Stimulated activated naive CD4-positive, alpha-beta T cell (primary cell): ENCODE measurements around the gene OR4D9.
"Not testable (repeated sequence)": the region's sequence is repeated elsewhere in the genome, so short reads cannot be mapped to it uniquely, and the experiment has no call there.

ENCODE experiments used
- DNase-seq, 6 experiments: peaks; one replicate each; lab custom pipeline; 2025; lab: John Stamatoyannopoulos, UW

Gene OR4D9

DNA sequence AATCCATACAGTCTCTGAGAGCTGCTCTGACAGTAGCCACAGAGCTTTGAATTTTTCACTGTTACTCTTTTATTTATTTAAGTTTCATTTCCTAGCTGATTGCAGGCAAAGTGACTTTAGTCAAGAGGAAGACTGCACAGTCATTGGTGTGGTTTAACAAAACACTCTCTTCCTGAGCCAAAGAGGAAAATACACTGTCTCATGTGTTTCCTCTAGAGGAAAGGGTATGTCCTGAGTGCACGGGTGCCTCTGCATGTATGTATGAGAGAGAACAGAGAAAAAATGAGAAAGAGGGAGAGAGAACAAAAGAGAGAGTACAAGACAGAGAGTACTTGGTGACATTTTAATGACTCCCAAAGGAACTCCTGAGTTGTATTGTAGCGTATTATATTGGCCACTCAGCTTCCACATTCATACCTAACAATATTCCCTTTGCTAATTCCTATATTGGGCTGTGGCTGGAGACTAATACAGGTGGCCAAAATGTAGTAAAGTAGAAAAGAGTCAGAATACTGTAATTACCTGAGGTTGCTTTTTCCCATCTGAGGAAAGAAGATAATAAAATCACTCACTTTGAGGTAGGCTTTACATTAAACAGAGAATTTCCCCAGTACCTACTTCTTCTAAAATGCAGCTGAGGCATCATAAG is at the start of gene OR4D9:
Gene OR4D9 (plus strand): TSS at position 599 of the 649 bp plus-strand sequence. CDS start 3,374 bp downstream, outside the sequence.
- peak in 2 of 6 experiments; percentile 19 to 21 for DNase-seq

DNA sequence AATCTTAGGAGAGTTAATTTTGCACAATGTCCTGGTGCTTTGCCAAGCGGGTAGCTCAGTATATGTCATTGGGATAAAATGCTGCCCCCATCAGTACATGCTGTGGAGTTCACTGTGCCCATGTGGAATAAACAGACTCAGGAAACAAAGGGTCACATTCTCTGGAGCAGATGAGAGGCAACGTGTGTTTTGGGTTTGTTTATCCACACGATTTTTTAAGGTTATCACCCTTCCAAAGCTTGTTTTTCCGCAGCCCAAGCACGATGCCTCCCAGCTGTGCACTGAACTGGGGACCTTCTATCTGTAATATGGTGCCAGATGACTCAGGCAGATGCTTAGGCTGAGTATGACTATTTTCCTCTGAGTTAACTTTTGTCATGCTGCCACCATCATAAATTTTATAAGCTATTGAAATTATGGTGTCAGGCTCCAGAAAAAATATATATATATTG is 48.1 kb upstream of the OR4D9 start:
- no peak for DNase-seq

DNA sequence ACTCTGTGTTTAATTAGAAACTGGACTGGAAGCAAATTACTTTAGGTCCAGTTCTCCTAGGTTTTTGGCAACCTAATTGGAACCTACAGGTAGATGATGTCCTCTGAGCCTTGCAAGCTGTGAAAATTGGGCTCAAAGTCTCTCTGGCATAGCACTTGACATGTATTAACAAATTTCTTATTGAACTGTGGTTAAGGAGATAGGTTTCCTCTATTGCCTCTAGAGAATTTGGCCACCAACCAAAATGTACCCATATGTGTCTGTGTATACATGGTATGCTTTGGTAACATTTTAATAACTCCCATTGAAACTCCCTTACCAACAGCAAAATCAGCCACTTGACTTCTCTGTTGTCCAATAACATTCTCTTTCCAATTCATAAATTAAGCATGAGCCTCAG is 38.3 kb upstream of the OR4D9 start, which contains the start of gene OR4D10:
Gene OR4D10 (plus strand): TSS at position 301 of the 400 bp plus-strand sequence. CDS start 4,115 bp downstream, outside the sequence.
- no peak for DNase-seq

DNA sequence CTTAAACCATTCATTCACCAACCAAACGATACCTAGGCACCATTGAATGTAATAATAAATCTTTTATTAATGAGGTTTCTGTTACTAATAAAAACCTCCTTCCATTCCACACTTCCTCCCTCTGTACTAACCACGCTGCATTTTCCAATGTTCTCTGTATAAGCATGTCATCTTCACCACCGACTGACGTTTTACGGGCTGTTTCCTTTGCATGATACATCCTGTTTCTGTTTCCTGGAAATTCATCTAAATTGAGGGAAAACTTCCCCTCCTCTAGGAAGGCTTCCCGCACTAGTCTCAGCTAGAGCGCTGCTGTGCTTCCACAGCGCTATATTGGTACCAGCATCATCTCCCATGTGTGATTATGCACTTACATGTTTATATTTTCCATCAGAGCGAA is 36.2 kb upstream of the OR4D9 start:
- no peak for DNase-seq

DNA sequence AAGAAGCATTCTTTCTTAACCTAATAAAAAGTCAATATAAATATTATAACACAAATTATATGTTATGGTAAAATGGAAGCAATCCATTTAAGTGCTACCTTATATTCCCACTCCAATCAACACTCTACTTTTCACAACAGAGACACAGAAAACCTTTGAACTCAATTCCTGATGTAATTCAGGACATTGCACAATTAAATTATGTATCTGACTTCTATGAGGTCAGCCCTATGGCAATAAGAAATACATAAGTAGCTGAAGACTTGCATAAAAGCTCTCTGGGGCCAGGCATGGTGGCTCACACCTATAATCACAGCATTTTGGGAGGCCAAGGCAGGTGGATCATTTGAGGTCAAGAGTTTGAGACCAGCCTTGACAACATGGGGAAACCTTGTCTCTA is 31.4 kb upstream of the OR4D9 start:
- no peak for DNase-seq

DNA sequence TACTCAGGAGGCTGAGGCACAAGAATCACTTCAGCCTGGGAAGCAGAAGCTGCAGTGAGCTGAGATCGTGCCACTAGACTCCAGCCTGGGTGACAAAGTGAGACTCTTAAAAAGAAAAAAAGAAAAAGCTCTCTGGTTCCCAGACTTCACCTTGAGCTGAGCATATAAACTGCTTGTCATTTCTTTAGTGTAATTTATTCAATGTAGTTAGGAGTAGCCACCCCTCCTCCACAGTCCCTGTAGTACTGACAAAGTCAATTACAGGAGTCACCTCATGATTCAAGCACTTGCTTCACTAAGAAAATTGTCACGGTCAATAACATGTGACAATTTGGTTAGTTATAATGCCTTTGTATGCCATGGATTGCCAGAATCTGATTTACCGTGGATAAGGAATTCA is 31.0 kb upstream of the OR4D9 start:
- no peak for DNase-seq

DNA sequence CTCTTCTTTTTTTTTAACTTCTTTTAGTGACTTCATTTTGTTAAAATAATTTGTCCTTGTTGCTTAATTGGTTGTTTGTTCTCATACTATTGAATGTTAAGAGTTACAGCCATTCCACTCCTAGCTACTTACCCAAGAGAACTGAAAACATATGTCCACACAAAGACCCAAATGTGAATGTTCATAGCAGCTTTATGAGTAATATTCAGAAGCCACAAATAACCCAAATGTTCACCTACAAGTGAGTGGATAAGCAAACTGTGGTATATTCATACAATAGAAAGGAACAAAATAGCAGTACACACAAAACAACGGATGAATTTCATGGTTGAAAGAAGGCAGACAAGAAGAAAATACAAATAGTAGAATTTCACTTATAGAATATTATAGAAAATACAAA is 9.4 kb upstream of the OR4D9 start:
- no peak for DNase-seq

DNA sequence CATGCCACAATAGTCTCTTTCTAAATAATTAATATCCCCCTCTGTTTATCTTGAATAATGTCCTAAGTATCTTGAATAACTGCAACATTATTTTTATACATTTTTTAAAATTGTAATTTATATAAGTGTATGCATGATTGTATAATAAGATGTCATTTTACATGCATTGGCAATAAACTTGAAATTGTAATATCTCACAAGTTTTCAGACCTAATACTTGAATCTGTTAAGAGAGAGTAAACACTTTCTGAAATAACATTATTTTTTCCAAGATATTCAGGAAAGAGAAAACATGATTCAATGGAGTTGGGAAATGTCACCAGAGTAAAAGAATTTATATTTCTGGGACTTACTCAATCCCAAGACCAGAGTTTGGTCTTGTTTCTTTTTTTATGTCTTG is 8.1 kb upstream of the OR4D9 start, which contains the start of gene OR4D11:
Gene OR4D11 (plus strand): TSS at position 301 of the 400 bp plus-strand sequence. CDS start 0 bp downstream, at position 301.
- no peak for DNase-seq

DNA sequence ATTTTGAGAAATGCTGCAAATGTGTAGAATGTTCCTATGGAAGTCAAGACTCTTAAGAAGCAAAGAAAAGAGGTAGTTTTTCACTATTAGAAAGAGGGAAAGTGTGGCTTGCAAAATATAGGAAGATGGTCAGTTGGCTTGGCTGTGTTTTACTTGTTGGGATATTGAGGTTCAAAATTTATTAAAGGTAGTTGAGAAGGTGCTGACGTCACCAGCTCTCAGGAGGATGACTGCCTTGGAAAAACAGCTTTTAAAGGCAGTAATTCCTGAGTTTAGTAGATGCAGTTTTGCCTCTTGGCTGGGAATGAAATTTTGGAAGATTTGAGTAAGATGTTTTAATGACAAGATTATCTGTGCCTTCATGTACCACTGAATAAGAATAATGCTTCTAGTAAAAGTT is 336 bp downstream of the OR4D9 start:
- no peak for DNase-seq

DNA sequence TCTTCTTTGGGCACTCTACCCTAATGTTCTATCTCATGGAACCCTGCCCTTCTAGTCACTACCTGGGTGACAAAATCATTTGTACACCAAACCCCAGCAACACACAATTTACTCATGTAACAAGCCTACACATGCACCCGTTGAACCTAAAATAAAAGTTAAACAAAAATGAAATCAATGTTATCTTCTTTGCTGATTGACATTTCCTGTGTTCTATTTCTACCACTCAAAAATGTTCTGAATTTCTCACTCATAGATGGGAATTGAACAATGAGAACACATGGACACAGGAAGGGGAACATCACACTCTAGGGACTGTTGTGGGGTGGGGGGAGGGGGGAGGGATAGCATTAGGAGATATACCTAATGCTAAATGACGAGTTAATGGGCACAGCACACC is 8.8 kb downstream of the OR4D9 start:
- not testable (repeated sequence) for DNase-seq

DNA sequence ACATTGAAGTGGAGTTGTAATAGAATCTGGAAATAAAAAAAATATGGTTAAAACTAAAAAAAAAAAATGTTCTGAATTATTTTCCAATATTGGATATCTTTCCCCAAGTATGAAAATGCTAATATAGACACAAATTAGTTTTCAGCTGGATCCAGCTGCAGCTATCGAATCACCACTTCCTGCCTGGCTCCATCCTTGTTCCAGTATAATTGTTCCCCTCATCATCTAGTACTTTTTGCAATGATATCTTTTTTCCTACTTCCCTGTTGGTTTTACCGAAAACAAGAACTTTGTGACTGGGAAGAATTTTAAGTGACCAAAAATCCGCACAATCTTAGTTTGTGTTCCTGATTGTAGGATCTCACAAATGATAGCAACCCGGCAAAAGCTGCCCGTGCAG is 9.4 kb downstream of the OR4D9 start:
- DNase-seq: no peak

DNA sequence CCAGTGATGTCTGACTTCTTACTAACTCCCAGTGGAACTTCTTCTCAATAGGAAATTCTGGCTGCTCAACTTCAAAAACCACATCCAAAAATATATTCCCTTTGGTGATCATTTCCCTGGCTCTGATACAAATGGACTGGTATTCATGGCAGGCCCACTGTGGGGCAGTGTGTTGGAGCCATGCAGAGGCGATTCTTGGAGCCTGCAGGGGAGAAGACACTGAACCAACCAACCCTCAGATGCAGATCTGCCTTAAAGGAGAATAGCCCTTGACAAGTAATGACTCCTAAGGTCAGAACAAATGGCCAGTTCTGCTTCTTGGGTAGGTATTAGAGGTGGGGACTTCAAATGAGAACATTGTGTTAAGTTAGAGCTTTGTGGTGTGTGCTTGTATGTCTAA is 12.2 kb downstream of the OR4D9 start:
- no peak for DNase-seq

DNA sequence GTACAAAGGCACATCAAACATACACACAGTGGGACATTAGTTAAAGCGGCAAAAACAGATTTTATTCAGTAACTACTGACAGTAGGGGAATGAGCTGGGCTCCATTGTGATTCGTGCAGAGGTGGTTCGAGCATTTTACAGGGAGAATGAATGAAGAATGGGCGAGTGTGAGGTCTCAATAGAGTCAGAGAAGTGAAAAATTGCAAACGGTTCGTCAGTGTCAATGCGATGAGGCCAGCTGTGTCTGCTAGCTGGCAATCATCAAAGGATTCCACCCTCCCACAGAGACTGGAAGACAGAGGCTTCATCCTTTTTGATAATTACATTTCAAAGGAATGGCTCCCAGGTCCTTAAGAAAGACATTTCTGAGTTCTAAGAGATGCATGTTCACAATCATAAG is 17.4 kb downstream of the OR4D9 start:
- no peak for DNase-seq

DNA sequence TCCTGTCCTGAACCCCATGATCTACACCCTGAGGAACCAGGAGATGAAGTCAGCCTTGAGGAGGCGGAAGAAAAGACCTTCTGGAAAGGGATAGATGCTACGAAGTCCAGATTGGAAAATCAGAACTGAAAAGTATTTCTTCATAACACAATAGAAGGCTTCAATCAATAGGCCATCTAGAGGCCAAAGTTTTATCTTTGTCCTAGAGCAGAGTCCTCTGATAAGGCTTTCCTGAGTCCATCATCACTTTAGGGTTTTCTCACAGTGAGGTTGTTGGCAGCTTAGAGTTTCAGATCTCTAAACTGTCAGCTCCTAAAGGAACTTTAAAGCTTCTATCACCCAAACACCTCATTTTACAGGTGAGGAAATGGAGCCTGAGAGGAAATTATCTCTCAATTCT is 21.3 kb downstream of the OR4D9 start:
- no peak for DNase-seq

DNA sequence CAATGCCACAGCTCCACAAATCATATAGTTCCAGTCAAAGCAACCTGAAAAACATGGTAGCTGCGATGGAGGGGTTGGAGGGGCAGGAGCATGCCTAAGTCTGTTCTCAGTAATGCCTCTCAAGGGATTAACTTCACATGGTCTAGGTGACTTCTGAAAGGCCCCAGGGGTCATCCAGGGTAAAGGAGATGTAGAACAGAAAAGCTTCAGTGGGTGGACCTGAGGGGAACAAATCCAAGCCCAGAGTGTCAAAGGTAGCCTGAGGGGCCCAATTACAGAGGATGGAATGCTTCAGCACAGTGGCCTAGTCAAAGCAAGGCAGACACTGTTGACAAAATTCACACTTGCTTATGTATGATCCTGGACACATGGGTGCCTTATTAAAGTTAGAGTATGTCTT is 23.3 kb downstream of the OR4D9 start:
- no peak for DNase-seq

DNA sequence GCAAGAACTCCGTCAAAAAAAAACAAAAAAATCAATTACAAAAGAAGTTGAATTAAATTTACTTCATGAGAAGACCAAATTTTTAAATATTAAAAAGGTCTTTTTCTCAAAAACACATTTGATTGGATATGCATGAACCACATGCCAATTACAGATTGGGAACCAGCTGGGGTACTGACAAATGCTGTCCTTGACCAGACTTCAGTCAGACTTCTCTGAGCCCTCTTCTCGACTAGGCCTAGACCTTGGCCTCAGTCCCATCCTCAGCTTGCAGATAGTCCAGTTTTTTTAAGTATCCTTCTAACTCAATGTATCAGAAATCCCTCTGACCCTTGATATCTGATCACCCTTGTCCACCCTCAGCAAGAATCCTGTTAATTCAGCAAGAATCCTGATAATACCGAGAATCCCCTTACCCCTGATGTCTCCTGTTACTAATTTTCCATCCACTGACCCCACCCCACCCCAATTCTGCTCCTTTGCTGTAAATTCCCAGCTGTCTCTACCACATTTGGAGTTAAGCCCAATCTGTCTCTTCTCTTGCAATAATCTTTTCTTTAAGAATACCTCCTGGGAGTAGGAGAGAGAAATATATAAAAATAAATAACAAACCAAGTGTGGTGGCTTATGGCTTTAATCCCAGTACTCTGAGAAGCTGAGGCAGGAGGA is 30.9 kb downstream of the OR4D9 start:
- no peak for DNase-seq

DNA sequence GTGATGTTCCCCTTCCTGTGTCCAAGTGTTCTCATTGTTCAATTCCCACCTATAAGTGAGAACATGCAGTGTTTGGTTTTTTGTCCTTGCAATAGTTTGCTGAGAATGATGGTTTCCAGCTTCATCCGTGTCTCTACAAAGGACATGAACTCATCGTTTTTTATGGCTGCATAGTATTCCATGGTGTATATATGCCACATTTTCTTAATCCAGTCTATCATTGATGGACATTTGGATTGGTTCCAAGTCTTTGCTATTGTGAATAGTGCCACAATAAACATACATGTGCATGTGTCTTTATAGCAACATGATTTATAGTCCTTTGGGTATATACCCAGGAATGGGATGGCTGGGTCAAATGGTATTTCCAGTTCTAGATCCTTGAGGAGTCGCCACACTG is 32.4 kb downstream of the OR4D9 start:
- DNase-seq: not testable (repeated sequence)

DNA sequence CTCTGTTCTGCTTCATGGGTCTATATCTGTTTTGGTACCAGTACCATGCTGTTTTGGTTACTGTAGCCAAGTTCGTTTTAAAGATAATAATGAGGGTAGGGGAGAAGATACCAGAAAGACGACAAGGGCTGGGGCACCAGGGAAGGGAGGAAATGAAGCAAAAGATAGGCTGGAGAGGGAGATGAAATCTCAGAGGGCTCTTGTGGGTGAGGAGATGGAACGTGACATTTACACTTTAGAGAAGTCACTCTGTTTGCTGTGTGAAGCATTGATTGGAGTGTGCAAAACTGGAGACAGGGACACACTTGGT is 33.5 kb downstream of the OR4D9 start:
- no peak for DNase-seq

DNA sequence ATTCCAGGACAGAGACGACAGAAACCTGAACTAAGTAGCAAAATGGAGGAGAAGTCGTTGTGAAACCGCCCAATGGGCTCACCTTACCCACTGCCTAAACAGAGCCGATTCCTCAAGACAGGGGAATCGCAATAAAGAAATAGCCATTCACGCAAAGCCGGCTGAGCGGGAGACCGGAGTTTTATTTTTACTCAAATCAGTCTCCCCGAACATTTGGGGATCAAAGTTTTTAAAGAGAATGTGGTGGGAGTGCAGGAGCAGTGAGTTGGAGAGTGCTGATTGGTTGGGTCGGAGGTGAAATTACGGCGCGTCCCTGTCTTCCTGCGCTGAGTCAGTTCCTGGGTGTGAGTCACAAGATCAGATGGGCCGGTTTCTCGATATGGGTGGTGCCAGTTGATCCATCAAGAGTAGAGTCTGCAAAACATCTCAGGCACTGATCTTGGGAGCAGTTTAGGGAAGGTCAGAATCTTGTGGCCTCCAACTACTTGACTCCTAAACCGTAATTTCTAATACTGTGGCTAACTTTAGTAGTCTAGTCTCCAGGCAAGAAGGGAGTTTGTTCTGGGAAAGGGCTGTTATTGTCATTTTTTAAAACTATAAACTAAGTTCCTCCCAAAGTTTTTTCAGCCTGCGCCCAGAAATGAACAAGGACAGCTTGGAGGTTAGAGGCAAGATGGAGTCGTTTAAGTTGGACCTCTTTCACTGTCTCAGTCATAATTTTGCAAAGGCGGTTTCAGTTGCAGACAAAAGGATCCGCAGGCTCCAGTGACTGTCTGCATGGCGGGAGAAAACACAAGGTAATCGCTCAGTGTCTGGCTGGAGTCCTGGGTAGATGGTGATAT is 34.1 kb downstream of the OR4D9 start:
- DNase-seq: no peak

DNA sequence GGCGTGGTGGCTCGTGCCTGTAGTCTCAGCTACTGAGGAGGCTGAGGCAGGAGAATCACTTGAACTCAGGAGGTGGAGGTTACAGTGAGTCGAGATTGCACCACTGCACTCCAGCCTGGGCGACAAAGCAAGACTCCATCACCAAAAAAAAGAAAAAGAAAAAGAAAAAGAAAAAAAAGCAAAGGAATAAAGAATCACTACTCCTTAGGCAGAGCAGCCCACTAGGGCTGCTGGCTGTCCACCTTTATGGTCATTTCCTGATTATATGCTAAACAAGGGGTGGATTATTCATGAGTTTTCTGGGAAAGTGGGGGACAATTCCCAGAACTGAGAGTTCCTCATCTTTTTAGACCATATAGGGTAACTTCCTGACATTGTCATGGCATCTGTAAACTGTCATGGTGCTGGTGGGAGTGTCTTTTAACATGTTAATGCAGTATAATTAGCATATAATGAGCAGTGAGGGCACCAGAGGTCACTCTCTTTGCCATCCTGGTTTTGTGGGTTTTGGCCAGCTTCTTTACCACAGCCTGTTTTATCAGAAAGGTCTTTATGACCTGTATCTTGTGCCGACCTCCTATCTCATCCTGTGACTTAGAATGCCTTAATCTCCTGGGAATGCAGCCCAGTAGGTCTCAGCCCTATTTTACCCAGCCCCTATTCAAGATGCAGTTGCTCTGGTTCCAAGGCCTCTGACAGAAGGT is 36.4 kb downstream of the OR4D9 start:
- not testable (repeated sequence) for DNase-seq

DNA sequence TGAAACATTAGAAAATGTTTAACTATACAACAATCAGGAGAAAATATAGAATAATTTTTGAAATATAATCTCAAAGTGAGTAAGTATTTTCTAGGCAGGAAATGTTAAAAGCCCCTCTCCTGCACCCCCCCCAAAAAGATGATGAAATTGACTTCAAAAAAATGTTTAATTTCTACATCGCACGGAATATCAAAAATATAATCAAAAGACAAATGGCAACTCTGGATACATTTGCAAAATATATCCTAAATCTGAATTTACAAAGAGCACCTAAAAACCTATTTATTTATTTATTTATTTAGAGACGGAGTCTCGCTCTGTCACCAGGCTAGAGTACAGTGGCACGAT is 36.9 kb downstream of the OR4D9 start:
- no peak for DNase-seq

DNA sequence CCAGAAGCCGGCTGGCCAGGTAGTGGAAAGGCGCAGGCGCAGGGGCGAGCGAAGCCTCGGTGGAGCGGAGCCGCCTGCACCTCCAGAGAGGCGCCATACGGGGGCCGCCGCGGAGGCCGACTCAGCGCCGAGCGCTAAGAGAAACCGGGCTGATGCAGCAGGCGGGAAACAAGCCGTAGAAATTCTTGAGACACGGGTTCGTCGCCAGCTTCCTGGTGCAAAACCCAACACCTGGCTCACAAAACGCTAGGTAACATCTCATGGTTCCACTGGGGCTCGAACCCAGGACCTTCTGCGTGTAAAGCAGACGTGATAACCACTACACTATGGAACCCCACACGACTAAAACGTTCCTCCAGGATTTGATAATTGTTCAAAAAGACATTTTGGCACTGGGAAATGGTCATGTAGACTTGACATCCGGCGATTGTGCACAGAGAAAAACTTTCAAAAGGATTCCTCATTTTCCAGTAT is 39.1 kb downstream of the OR4D9 start:
- DNase-seq: peak; percentile 80 to 95 (median 86)
